Measurements from ENCODE around the gene B4GALNT3. TPM values are rescaled to one million over a fixed set of nuclear protein-coding genes. Genes with fewer than 3 reads are reported as not detected.
"Not testable (repeated sequence)": the region's sequence is repeated elsewhere in the genome, so short reads cannot be mapped to it uniquely, and the experiment has no call there.

B4GALNT3 gene
- total RNA-seq: 6.9 to 7.3 TPM (median 7.0 TPM) in 3 replicates

DNA sequence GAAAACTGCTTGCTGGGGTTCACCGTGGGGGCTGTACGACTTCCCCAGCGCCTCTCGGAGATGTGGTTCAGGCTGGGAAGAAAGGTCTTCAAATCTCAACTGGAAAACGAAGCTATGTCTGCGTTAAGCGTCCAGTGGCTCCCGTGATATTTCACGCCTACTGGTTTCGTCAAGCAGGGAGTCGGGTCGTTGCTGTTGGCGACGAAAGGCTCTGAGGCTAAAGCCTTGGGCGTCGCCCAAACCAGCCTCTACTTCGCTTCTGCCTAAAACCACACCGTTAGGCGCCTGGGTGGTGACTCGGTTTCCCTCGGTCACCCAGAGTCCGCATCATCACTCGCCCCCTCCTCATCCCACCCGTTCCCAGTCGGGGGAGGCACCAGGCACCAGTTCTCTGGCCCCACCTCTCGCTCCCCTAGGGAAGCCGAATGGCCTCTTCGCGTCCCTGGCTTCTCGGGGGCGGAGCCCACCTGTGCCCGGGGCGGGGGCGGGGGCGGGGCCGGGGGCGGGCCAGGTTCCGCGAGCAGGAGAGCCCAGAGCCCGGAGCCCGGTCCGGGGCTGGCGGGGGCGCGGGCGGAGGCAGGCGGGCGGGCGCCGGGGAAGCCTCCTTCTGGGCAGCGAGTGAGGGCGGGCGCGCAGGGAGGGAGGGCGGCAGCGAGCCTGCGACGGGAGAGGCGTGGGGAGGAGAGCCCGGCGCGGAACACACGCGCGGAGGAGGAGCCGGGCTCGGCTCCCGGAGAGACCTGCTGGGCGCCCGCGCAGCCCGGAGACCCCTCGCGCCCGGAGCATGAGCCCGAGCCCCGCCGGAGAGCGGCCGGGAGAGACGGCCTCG, at the start of gene B4GALNT3:
Gene B4GALNT3 (plus strand): TSS at position 510 of the 829 bp plus-strand sequence. CDS start 438 bp downstream, outside the sequence.
- peak; percentile 49 to 68 for DNase-seq (ENCODE audit: low spot score in 2 of 2, unreplicated experiment in 2 of 2)
- peaks cover 6% of the 10 kb centered on the region for H3K4me1 Mint-ChIP-seq
- peak within 1 kb of the TSS; percentile 72 for H3K4me3 Mint-ChIP-seq
- no peak within 1 kb of the TSS for H3K27ac Mint-ChIP-seq
- H3K27me3 Mint-ChIP-seq (ENCODE audit: low read depth): peaks cover 87% of the 10 kb centered on the region
- H3K36me3 Mint-ChIP-seq: no peaks in the 10 kb centered on the region
- no peaks in the 10 kb centered on the region for H3K9me3 Mint-ChIP-seq
- TF ChIP-seq, protein P1, sequence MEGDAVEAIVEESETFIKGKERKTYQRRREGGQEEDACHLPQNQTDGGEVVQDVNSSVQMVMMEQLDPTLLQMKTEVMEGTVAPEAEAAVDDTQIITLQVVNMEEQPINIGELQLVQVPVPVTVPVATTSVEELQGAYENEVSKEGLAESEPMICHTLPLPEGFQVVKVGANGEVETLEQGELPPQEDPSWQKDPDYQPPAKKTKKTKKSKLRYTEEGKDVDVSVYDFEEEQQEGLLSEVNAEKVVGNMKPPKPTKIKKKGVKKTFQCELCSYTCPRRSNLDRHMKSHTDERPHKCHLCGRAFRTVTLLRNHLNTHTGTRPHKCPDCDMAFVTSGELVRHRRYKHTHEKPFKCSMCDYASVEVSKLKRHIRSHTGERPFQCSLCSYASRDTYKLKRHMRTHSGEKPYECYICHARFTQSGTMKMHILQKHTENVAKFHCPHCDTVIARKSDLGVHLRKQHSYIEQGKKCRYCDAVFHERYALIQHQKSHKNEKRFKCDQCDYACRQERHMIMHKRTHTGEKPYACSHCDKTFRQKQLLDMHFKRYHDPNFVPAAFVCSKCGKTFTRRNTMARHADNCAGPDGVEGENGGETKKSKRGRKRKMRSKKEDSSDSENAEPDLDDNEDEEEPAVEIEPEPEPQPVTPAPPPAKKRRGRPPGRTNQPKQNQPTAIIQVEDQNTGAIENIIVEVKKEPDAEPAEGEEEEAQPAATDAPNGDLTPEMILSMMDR (IDR thresholded peaks at IDR 0.05; ENCODE audit: unreplicated experiment): no peak

DNA sequence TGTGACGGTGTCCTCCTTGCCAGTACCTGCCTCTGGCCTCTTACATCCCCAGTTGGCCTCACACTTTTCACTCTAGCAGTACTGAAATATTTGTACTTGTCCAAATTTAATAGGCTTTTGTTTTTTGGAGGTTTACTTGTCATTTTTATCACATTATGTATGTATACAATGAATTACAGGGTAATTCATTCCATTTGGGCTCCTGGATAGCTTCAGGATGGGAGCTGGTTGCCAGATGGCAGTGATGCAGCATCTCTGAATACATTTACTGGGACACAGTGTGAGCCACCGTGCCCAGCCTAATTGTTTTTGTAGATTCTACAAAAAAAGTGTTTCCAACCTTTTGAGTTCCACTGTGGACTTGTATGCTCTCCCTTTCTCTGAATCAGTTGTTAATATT, 44.9 kb upstream of the B4GALNT3 start:
- peaks cover 38% of the 10 kb centered on the region for H3K36me3 Mint-ChIP-seq
- no peak overlapping the region for H3K27ac Mint-ChIP-seq
- no peaks in the 10 kb centered on the region for H3K4me1 Mint-ChIP-seq
- TF ChIP-seq, protein P1 (IDR thresholded peaks at IDR 0.05; ENCODE audit: unreplicated experiment): no peak
- H3K4me3 Mint-ChIP-seq: no peak overlapping the region
- H3K27me3 Mint-ChIP-seq (ENCODE audit: low read depth): no peaks in the 10 kb centered on the region
- H3K9me3 Mint-ChIP-seq: no peaks in the 10 kb centered on the region
- no peak for DNase-seq (ENCODE audit: low spot score in 2 of 2, unreplicated experiment in 2 of 2)

DNA sequence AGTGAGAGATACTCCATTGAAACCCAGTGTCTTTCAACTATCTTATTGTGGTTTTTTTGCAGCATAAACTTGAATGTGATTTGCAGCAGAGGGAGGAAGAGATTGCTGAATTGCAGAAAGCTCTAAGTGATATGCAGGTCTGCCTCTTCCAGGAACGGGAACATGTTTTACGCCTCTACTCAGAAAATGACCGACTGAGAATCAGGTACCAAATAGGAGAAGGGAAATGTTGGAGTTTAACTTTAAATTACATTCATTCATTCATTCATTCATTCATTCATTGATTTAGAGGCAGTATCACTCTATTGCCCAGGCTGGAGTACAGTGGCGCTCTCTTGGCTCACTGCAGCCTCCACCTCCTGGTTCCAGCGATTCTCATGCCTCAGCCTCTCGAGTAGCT, 41.3 kb upstream of the B4GALNT3 start:
- H3K27me3 Mint-ChIP-seq (ENCODE audit: low read depth): no peaks in the 10 kb centered on the region
- no peaks in the 10 kb centered on the region for H3K9me3 Mint-ChIP-seq
- H3K36me3 Mint-ChIP-seq: peaks cover 32% of the 10 kb centered on the region
- H3K27ac Mint-ChIP-seq: no peak overlapping the region
- H3K4me3 Mint-ChIP-seq: no peak overlapping the region
- no peaks in the 10 kb centered on the region for H3K4me1 Mint-ChIP-seq
- TF ChIP-seq, protein P1 (IDR thresholded peaks at IDR 0.05; ENCODE audit: unreplicated experiment): no peak
- no peak for DNase-seq (ENCODE audit: low spot score in 2 of 2, unreplicated experiment in 2 of 2)

DNA sequence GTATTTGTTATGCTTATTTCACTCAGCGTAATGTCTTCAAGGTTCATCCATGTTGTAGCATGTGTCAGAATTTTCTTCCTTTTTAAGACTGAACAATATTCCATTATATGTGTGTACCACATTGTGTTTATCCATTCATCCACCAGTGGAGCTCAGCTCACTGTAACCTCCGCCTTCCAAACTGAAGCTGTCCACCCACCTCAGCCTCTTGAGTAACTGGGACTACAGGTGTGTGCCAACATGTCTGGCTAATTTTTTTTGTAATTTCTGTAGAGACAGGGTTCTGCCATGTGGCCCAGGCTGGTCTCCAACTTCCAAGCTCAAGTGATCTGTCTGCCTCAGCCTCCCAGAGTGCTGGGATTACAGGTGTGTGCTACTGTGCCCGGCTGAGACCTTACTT, 37.2 kb upstream of the B4GALNT3 start:
- TF ChIP-seq, protein P1 (IDR thresholded peaks at IDR 0.05; ENCODE audit: unreplicated experiment): no peak
- Mint-ChIP-seq H3K27ac (no peak overlapping the region), H3K27me3 (ENCODE audit: low read depth) (no peaks in the 10 kb centered on the region), H3K4me1 (no peaks in the 10 kb centered on the region), H3K9me3 (no peaks in the 10 kb centered on the region), H3K36me3 (peaks cover 34% of the 10 kb centered on the region), H3K4me3 (no peak overlapping the region)
- DNase-seq (ENCODE audit: low spot score in 2 of 2, unreplicated experiment in 2 of 2): no peak

DNA sequence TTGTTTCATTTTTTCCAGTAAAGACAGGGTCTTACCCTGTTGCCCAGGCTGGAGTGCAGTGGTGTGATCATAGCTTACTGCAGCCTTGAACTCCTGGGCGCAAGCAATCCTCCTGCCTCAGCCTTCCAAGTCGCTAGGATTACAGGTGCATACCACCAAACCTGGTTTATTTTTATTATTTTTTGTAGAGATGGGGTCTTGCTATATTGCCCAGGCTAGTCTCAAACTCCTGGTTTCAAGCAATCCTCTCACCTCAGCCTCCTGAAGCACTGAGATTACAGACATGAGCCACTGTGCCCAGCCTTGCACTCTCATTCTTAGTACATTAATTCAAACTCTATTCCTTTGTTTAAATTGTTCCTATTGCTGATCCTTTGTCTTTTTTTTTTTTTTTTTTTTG, 24.0 kb upstream of the B4GALNT3 start:
- not testable (repeated sequence) for H3K9me3 Mint-ChIP-seq; H3K27me3 Mint-ChIP-seq (ENCODE audit: low read depth); DNase-seq (ENCODE audit: low spot score in 2 of 2, unreplicated experiment in 2 of 2); H3K27ac Mint-ChIP-seq; H3K4me3 Mint-ChIP-seq; H3K4me1 Mint-ChIP-seq
- peaks cover 46% of the 10 kb centered on the region for H3K36me3 Mint-ChIP-seq

DNA sequence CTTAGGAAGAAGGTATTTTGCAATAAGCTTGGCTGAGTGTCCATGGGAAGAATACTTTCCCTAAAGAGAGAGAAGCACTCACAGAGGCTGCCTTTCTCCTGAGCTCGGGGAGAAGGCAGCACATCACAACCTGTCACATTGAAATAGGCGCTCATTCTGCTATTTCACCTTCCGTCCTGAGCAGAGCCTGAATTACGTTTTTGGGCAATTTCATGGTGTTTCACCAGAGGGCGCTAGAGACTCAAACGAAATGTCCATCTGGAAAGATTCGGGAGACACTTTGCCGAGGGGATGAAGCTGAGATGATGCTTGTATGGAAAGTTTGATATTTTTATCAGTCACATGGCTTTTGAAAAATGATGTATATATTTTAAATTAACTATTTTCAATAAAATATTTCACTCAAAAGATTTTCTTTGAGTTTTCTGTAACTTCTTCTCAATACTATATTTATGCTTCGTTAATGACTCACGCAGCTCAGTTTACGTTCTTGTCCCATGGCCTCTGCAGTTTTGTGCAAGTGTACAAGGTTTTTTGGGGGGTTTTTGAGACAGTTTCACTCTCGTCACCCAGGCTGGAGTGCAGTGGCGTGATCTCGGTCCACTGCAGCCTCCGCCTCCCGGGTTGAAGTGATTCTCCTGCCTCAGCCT, 17.4 kb upstream of the B4GALNT3 start:
- no peak overlapping the region for H3K27ac Mint-ChIP-seq
- H3K4me3 Mint-ChIP-seq: no peak overlapping the region
- no peaks in the 10 kb centered on the region for H3K4me1 Mint-ChIP-seq
- no peaks in the 10 kb centered on the region for H3K9me3 Mint-ChIP-seq
- no peaks in the 10 kb centered on the region for H3K27me3 Mint-ChIP-seq (ENCODE audit: low read depth)
- peak in 1 of 2 experiments; percentile 69 for DNase-seq (ENCODE audit: low spot score in 2 of 2, unreplicated experiment in 2 of 2)
- TF ChIP-seq, protein P1 (IDR thresholded peaks at IDR 0.05; ENCODE audit: unreplicated experiment): peak; percentile 82
- peaks cover 18% of the 10 kb centered on the region for H3K36me3 Mint-ChIP-seq
